PC-9 (cell line): ENCODE results near the gene BNIPL. TPM values are rescaled to one million over a fixed set of nuclear protein-coding genes. Genes with fewer than 3 reads are reported as not detected.
A peak's percentile ranks its signal among the peaks of the same experiment; 100 is the strongest.

Experiments used
- BruUV-seq: library from RNA; stranded (reverse); fragments of 400-500 nt; replicated peaks from 2 replicates; lab custom pipeline; 2021; lab: Mats Ljungman, UMichigan
- CTCF ChIA-PET: fragments of 300-600 bp; sonication (Branson Sonifier 250); formaldehyde crosslinking; loops from one replicate; lab custom pipeline; 2022; ENCODE audit warnings: antibody characterized with exemption; lab: Charles Lee
- POLR2A ChIA-PET: fragments of 300-600 bp; sonication (Branson Sonifier 250); formaldehyde crosslinking; loops from one replicate; lab custom pipeline; 2022; ENCODE audit warnings: antibody characterized with exemption; ENCODE audit not compliant: unreplicated experiment; lab: Charles Lee
- DNase-seq, 2 experiments: peaks; one replicate each; pipeline versions ENCODE4 v3.0.0 to v3.0.0-alpha.2; 2015 to 2022; ENCODE audit warnings: mixed read lengths in 1 of 2
- H2AFZ ChIP-seq: fragments of 200-600 bp; sonication (generic); 2 replicates; pipeline ENCODE4 v1.8.1; 2017; ENCODE audit warnings: antibody characterized with exemption
- H3F3A ChIP-seq: fragments of 200-600 bp; sonication (generic); 2 replicates; pipeline ENCODE4 v1.8.1; 2017; ENCODE audit warnings: antibody characterized with exemption, mild to moderate bottlenecking, low read depth; ENCODE audit not compliant: insufficient read depth
- H3K27ac ChIP-seq: fragments of 200-600 bp; sonication (generic); 2 replicates; pipeline ENCODE4 v1.6.1; 2016; ENCODE audit warnings: mixed run types
- H3K27me3 ChIP-seq: fragments of 200-600 bp; sonication (generic); 2 replicates; pipeline ENCODE4 v1.6.1; 2016; ENCODE audit warnings: low read depth, mixed run types; ENCODE audit not compliant: insufficient read depth
- H3K36me3 ChIP-seq: fragments of 200-600 bp; sonication (generic); 2 replicates; pipeline ENCODE4 v1.6.1; 2016; ENCODE audit warnings: low read depth, mixed run types
- H3K4me1 ChIP-seq: fragments of 200-600 bp; sonication (generic); replicated peaks from 2 replicates; pipeline ENCODE4 v1.6.1; 2016; ENCODE audit warnings: mixed run types; ENCODE audit not compliant: insufficient read depth
- H3K4me2 ChIP-seq: fragments of 200-600 bp; sonication (generic); 2 replicates; pipeline ENCODE4 v1.6.1; 2017; ENCODE audit warnings: mixed run types
- H3K4me3 ChIP-seq: fragments of 200-600 bp; sonication (generic); 2 replicates; pipeline ENCODE4 v1.6.1; 2016; ENCODE audit warnings: mixed run types
- H3K79me2 ChIP-seq: fragments of 200-600 bp; sonication (generic); 2 replicates; pipeline ENCODE4 v1.6.1; 2017; ENCODE audit warnings: low read depth, mixed run types
- H3K9me2 ChIP-seq: fragments of 200-600 bp; sonication (generic); 2 replicates; pipeline ENCODE4 v1.8.1; 2017; ENCODE audit warnings: mild to moderate bottlenecking; ENCODE audit not compliant: insufficient read depth
- H3K9me3 ChIP-seq: fragments of 200-600 bp; sonication (generic); 2 replicates; pipeline ENCODE4 v1.8.1; 2016; ENCODE audit warnings: low read depth; ENCODE audit not compliant: insufficient read depth
- H4K20me1 ChIP-seq: fragments of 200-600 bp; sonication (generic); 2 replicates; pipeline ENCODE4 v1.8.1; 2017; ENCODE audit not compliant: insufficient read depth
- EZH2 ChIP-seq: fragments of 200-600 bp; sonication (generic); IDR thresholded peaks from 2 replicates; pipeline ENCODE4 v1.8.0; 2017; ENCODE audit warnings: antibody characterized with exemption, low read depth
- intact Hi-C: fragments of 100-400 bp; cut with micrococcal nuclease; formaldehyde crosslinking; loops from one replicate; pipeline ENCODE4 v1.10.0; 2022; ENCODE audit not compliant: unreplicated experiment
- total RNA-seq: library from RNA; stranded (reverse); gene quantifications from 2 replicates; pipeline ENCODE4 v1.2.3, GENCODE V29; 2021
- TF ChIP-seq, protein P1 (sequence below): fragments of 200-600 bp; sonication (generic); conservative IDR thresholded peaks from 2 replicates; pipeline ENCODE4 v1.6.1; 2017; ENCODE audit warnings: mixed run types, antibody characterized with exemption, mild to moderate bottlenecking, moderate library complexity

Gene BNIPL
- total RNA-seq, 1 experiment from 2014 or later, result 3.0 TPM

DNA sequence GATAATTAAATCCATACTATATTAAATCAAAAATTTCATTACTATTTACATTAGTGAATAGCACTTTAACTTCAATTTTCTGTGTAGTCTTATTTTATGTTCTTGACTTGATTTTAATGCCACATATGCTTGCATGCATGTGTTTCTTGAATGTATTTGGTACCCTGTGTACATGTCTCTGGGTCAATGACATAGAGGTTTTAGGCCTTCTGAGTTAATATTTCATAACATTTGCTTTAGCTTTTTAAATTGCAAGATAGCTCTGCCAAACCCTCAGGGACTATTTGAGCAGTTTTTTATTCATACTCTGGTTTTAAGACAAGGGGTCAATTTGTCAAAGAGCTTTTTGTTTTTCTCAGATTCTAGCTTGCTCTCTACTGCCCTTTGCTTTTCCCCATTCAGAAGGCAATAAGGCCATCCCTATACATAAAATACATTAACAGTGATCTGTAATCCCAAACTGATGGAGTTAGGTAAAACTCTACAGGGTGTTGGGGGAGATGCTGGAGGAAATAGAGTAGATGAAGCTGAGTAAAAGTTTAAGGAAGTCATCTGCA is 28.8 kb downstream of the BNIPL start:
- H3K27me3 ChIP-seq, result no peaks in the 10 kb centered on the region
- no peaks in the 10 kb centered on the region for H3K9me3 ChIP-seq
- TF ChIP-seq EZH2, result no peak
- TF ChIP-seq, protein P1, sequence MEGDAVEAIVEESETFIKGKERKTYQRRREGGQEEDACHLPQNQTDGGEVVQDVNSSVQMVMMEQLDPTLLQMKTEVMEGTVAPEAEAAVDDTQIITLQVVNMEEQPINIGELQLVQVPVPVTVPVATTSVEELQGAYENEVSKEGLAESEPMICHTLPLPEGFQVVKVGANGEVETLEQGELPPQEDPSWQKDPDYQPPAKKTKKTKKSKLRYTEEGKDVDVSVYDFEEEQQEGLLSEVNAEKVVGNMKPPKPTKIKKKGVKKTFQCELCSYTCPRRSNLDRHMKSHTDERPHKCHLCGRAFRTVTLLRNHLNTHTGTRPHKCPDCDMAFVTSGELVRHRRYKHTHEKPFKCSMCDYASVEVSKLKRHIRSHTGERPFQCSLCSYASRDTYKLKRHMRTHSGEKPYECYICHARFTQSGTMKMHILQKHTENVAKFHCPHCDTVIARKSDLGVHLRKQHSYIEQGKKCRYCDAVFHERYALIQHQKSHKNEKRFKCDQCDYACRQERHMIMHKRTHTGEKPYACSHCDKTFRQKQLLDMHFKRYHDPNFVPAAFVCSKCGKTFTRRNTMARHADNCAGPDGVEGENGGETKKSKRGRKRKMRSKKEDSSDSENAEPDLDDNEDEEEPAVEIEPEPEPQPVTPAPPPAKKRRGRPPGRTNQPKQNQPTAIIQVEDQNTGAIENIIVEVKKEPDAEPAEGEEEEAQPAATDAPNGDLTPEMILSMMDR, result no peak
- no peaks in the 10 kb centered on the region for H3K36me3 ChIP-seq
- peaks cover 20% of the 10 kb centered on the region for H3F3A ChIP-seq
- intact Hi-C loops, result loop anchor here (10.0 kb wide), 1 partner anchor 500 kb away; no protein-coding TSS in a partner anchor
- H3K9me2 ChIP-seq, result no peaks in the 10 kb centered on the region
- H3K79me2 ChIP-seq, result peaks cover 6% of the 10 kb centered on the region
- H4K20me1 ChIP-seq, result no peaks in the 10 kb centered on the region
- no peak overlapping the region for H3K4me3 ChIP-seq
- ChIA-PET CTCF (interaction anchor here (1.2 kb wide), 1 partner anchor 35 kb away, joined by 3 read pairs; no protein-coding TSS in a partner anchor), POLR2A (interaction anchor here (0.7 kb wide), 2 partner anchors 306 to 702 kb away, joined by 3 to 4 read pairs; no protein-coding TSS in a partner anchor)
- H3K27ac ChIP-seq, result no peak overlapping the region
- H3K4me1 ChIP-seq, result peaks cover 17% of the 10 kb centered on the region
- no peak overlapping the region for H3K4me2 ChIP-seq
- no peak for DNase-seq
- no peak overlapping the region for H2AFZ ChIP-seq
- no TSS peak for BruUV-seq

DNA sequence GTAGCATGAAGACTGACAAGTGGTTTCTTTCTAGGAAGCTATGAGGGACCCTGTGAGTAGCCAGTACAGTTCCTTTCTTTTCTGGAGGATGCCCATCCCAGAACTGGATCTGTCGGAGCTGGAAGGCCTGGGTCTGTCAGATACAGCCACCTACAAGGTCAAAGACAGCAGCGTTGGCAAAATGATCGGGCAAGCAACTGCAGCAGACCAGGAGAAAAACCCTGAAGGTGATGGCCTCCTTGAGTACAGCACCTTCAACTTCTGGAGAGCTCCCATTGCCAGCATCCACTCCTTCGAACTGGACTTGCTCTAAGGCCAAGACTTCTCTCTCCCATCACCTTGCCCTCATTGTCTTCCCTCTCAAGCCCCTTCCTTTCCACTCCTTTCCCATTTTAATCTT is 30.8 kb downstream of the BNIPL start:
- ChIA-PET CTCF (no interaction called here), POLR2A (no interaction called here)
- peaks cover 13% of the 10 kb centered on the region for H3K79me2 ChIP-seq
- TF ChIP-seq, protein P1, result no peak
- TF ChIP-seq EZH2, result no peak
- H3K4me1 ChIP-seq, result peaks cover 17% of the 10 kb centered on the region
- no peaks in the 10 kb centered on the region for H4K20me1 ChIP-seq
- H3K27ac ChIP-seq, result no peak overlapping the region
- no peak overlapping the region for H3K4me3 ChIP-seq
- no peaks in the 10 kb centered on the region for H3K36me3 ChIP-seq
- H3K4me2 ChIP-seq, result no peak overlapping the region
- H2AFZ ChIP-seq, result no peak overlapping the region
- DNase-seq, result no peak
- H3F3A ChIP-seq, result peaks cover 27% of the 10 kb centered on the region
- intact Hi-C loops, result loop anchor here (10.0 kb wide), 1 partner anchor 502 kb away; no protein-coding TSS in a partner anchor
- H3K9me2 ChIP-seq, result no peaks in the 10 kb centered on the region
- no peaks in the 10 kb centered on the region for H3K9me3 ChIP-seq
- no peaks in the 10 kb centered on the region for H3K27me3 ChIP-seq
- no TSS peak for BruUV-seq

DNA sequence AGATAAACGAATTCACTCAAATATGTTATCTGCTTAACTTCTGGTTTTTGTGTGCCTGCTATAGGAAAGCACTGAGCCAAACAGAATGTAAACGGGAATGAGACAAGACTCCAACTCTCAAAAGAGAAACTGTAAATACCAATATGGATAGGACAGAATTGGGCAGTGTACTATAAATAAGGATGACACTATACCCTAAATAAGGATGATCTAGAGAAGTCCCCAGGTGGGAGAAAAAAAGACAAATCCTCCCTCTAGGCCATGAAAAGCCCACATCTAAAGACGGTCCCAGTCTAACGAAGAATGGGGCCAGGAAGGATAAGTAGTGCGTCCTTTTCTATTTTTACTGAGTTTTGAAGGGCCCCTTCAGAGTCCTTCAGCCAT is 32.7 kb downstream of the BNIPL start:
- no peaks in the 10 kb centered on the region for H4K20me1 ChIP-seq
- H3K4me3 ChIP-seq, result no peak overlapping the region
- DNase-seq, result no peak
- H3K36me3 ChIP-seq, result no peaks in the 10 kb centered on the region
- H3F3A ChIP-seq, result peaks cover 27% of the 10 kb centered on the region
- H3K9me3 ChIP-seq, result no peaks in the 10 kb centered on the region
- BruUV-seq, result no TSS peak
- ChIA-PET CTCF (no interaction called here), POLR2A (no interaction called here)
- no peak overlapping the region for H3K4me2 ChIP-seq
- peaks cover 14% of the 10 kb centered on the region for H3K79me2 ChIP-seq
- H3K4me1 ChIP-seq, result peaks cover 17% of the 10 kb centered on the region
- peak overlapping the region; percentile 20; the same call in 1 of the 2 replicates for H3K27ac ChIP-seq
- intact Hi-C loops, result loop anchor here (10.0 kb wide), 1 partner anchor 504 kb away; no protein-coding TSS in a partner anchor
- no peaks in the 10 kb centered on the region for H3K9me2 ChIP-seq
- H3K27me3 ChIP-seq, result no peaks in the 10 kb centered on the region
- no peak for TF ChIP-seq EZH2
- TF ChIP-seq, protein P1, result no peak
- no peak overlapping the region for H2AFZ ChIP-seq
